GM12865 (cell line): ENCODE measurements around the gene CEMIP.

ENCODE experiments used
- DNase-seq: peaks from one replicate; pipeline ENCODE4 v3.0.0; 2010; ENCODE audit warnings: low read depth
- H3K4me3 ChIP-seq: 2 replicates; pipeline ENCODE4 v1.5.1; 2011; ENCODE audit warnings: mild to moderate bottlenecking, low read depth, low read length, control low read depth
- TF ChIP-seq, protein P1 (sequence below): IDR thresholded peaks from 2 replicates; pipeline ENCODE4 v1.5.1; 2011; ENCODE audit warnings: low read length, control low read depth, low read depth, inconsistent platforms; ENCODE audit not compliant: insufficient read depth; ENCODE audit errors: missing control alignments

Gene CEMIP

DNA sequence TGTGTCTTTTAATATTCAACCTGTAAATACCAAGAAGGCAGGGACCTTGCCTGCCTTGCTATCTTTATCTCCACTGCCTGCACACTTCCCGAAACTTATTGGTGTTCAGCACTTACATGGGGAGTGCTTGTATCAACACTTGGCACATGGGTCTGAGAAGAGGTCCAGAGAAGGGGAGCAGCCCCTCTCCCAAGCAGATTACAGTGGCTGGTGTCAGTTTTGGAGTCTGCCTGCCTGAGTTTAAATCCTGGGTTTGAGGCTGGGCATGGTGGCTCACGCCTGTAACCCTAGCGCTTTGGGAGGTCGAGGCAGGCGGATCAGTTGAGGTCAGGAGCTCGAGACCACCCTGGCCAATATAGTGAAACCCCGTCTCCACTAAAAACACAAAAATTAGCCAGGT, 190.1 kb downstream of the CEMIP start:
- DNase-seq, result no peak
- TF ChIP-seq, protein P1, sequence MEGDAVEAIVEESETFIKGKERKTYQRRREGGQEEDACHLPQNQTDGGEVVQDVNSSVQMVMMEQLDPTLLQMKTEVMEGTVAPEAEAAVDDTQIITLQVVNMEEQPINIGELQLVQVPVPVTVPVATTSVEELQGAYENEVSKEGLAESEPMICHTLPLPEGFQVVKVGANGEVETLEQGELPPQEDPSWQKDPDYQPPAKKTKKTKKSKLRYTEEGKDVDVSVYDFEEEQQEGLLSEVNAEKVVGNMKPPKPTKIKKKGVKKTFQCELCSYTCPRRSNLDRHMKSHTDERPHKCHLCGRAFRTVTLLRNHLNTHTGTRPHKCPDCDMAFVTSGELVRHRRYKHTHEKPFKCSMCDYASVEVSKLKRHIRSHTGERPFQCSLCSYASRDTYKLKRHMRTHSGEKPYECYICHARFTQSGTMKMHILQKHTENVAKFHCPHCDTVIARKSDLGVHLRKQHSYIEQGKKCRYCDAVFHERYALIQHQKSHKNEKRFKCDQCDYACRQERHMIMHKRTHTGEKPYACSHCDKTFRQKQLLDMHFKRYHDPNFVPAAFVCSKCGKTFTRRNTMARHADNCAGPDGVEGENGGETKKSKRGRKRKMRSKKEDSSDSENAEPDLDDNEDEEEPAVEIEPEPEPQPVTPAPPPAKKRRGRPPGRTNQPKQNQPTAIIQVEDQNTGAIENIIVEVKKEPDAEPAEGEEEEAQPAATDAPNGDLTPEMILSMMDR, result no peak
- no peak overlapping the region for H3K4me3 ChIP-seq

DNA sequence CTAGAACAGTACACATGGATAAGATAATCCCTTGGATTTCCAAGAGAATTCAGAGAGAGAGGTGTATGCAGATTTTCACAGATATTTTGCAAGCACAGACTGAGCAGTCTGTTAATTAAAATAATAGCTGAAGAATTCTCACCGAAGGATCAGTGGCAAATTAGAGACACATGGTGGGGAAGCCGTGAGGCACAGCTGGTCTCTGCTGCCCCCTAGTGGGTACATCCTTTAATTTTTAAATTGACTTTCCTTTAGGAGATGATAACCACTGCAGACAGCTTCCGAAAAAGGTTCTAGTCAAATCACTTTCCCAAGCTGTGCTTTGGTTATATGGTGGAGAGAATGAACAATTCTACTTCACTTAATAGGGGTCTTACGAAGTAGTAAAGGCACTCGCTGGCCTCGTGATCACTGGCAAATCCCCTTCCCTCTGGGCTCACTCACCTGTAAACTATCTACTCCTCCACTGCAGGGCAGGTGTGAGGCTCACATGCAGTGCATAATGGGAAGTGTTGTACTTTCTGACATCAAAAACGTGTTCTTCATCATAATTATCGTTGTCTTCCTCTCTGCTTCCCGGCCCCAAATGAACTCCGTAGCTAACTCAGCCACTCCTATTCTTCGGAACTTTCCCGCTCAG, 191.0 kb downstream of the CEMIP start:
- DNase-seq, result peak; percentile 67
- TF ChIP-seq, protein P1, result peak; percentile 72
- no peak overlapping the region for H3K4me3 ChIP-seq

DNA sequence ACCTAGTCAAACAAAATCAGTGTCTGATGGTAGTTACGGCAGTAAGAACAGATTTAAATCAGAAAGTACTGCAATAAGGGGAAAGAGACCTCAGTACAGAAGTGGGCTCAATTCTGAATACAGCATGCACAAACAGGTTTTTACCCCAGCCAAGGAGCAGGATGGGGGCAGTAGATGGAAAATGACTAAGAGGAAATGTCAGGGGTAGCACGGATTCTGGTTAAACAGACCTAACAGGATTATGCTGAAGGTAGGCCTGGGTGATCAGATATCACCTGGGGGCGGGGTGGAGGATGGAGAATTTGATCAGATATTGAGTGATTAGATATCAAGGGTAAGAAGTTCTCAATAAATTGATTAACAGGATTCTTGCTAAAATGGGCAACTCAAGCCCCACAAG, 191.5 kb downstream of the CEMIP start:
- TF ChIP-seq, protein P1, result no peak
- no peak for DNase-seq
- no peak overlapping the region for H3K4me3 ChIP-seq

DNA sequence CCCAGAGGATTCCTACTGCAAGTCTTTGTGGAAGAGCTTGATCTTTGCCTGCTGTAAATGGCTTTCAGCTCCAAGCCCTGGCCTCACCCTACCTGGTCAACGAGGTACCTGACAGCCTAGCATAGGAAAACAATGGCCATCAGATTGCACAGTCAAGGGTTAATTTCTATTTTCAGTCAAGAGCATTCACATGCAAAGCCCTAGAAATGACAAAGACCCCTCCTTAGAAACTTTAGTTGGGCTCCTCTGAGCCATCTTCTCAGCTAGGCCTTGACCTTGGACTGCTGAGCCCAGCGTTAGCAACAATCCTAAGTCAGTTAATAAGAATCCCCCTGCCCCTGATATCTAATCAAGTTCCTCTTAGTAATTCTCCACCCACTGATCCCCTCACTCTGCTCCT, 192.0 kb downstream of the CEMIP start:
- no peak for DNase-seq
- TF ChIP-seq, protein P1, result no peak
- H3K4me3 ChIP-seq, result no peak overlapping the region

DNA sequence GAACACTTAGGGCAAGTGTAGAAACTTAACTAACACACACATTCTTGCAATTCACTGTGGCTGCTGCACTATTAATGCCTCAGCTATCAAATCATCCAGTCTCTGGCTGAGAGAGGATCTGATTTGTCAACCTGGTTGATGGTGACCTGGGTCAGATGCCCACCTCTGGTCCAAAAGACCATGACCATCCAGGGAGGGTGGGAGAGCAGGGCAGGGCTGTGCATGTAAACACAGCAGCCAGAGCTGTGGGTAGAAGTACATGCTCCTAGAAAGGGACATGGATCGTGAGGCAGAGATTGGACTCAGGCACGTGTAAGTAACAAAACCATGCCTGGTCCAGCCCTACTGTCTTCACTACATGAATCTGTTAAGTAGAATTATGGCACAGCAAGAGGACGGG, 193.1 kb downstream of the CEMIP start:
- TF ChIP-seq, protein P1, result no peak
- H3K4me3 ChIP-seq, result no peak overlapping the region
- no peak for DNase-seq

DNA sequence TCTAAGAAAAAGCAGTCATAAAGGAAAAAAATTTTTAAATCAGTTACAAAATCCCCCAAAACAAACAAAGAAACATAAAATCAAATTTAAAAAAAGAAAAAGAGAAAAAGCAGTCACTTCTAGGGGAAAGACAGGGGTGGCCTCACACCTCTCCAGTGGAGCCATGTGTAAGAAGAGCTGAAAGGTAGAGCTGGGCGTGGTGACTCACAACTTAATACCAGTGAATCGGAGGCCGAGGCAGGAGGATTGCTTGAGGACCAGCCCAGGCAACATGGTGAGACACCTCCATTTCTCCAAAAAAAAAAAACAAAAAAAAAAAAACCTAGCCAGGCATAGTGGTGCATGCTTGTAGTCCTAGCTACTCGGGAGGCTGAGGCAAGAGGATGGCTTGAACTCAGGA, 195.7 kb downstream of the CEMIP start:
- H3K4me3 ChIP-seq, result no peak overlapping the region
- TF ChIP-seq, protein P1, result no peak
- DNase-seq, result no peak

DNA sequence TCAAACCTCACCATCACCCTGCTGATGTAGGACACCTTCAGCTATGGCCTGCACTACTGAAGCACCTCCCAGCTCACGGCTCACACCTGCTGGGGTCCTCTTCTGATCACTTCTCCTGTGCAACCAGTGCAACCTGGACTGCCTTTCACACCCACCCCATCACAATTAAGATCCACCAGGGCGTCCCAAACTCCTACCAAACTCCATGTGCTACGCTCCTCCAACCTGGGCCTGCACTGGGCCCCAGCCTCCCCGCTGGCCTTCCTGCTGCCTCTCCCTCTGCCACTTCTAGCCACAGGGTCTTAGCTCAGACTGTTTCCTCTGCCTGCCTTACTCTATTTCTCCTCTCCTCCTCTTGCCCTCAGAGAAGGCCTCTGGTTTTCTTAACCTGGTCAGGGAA, 197.7 kb downstream of the CEMIP start:
- TF ChIP-seq, protein P1, result no peak

More for the DNA sequence above, 197.7 kb downstream of the CEMIP start:
- H3K4me3 ChIP-seq, result no peak overlapping the region
- no peak for DNase-seq
